HCT116 (cell line): Measurements from ENCODE around the gene TNIP1.

Experiments
- CTCF ChIP-seq, 3 experiments: fragments of 200-600 bp in 1 of 3; sonication (generic) in 1 of 3; IDR thresholded peaks in 2 of 3; conservative IDR thresholded peaks in 1 of 3; 2 replicates each; pipeline ENCODE4 v1.5.1; 2012 to 2017; ENCODE audit warnings: low read depth in 2 of 3, low read length in 2 of 3, antibody characterized with exemption in 1 of 3, borderline replicate concordance in 1 of 3, control low read depth in 1 of 3, mild to moderate bottlenecking in 1 of 3, mixed read lengths in 1 of 3, mixed run types in 1 of 3, moderate library complexity in 1 of 3; ENCODE audit not compliant: insufficient read depth in 1 of 3
- RAD21 ChIP-seq: IDR thresholded peaks from 2 replicates; pipeline ENCODE4 v1.6.1; 2012; ENCODE audit warnings: low read depth, mild to moderate bottlenecking
- SP1 ChIP-seq: IDR thresholded peaks from 2 replicates; pipeline ENCODE4 v1.6.1; 2012; ENCODE audit warnings: low read depth
- TCF7L2 ChIP-seq: IDR thresholded peaks from 2 replicates; pipeline ENCODE4 v1.7.0; 2011; ENCODE audit warnings: borderline replicate concordance, inconsistent platforms; ENCODE audit not compliant: insufficient read depth, insufficient read length; ENCODE audit errors: extremely low read depth
- ZNF274 ChIP-seq: fragments of 200-500 bp; sonication (Bioruptor generic); IDR thresholded peaks from 2 replicates; pipeline ENCODE4 v1.6.1; 2014; ENCODE audit warnings: mild to moderate bottlenecking, low read depth, low read length, inconsistent platforms

- TF ChIP-seq RAD21 (no peak), ZNF274 (no peak), CTCF (IDR thresholded peaks at IDR 0.05 in 2 of 3, conservative IDR thresholded peaks at IDR 0.05 in 1 of 3; ENCODE audit: borderline replicate concordance in 1 of 3, insufficient read depth in 1 of 3, low read depth in 2 of 3, low read length in 2 of 3) (no peak), TCF7L2 (no peak), SP1 (no peak)
These were observed 58.3 kb downstream of the TNIP1 start for GRCh38 chr5:151022511-151023018.
